GM12872 (cell line): ENCODE data around the gene PHF10.

Experiments
- TF ChIP-seq, protein P1 (sequence below): IDR thresholded peaks from 3 replicates; pipeline ENCODE4 v1.5.1; 2011; ENCODE audit warnings: low read depth, mild to moderate bottlenecking, low read length, moderate library complexity; ENCODE audit not compliant: insufficient read depth

The PHF10 gene

GRCh38 chr6:169726963-169727362, 2.7 kb upstream of the PHF10 start:
- TF ChIP-seq, protein P1, sequence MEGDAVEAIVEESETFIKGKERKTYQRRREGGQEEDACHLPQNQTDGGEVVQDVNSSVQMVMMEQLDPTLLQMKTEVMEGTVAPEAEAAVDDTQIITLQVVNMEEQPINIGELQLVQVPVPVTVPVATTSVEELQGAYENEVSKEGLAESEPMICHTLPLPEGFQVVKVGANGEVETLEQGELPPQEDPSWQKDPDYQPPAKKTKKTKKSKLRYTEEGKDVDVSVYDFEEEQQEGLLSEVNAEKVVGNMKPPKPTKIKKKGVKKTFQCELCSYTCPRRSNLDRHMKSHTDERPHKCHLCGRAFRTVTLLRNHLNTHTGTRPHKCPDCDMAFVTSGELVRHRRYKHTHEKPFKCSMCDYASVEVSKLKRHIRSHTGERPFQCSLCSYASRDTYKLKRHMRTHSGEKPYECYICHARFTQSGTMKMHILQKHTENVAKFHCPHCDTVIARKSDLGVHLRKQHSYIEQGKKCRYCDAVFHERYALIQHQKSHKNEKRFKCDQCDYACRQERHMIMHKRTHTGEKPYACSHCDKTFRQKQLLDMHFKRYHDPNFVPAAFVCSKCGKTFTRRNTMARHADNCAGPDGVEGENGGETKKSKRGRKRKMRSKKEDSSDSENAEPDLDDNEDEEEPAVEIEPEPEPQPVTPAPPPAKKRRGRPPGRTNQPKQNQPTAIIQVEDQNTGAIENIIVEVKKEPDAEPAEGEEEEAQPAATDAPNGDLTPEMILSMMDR: no peak

- TF ChIP-seq, protein P1: no peak
Measured at GRCh38 chr6:169726049-169726400, 1.7 kb upstream of the PHF10 start.

DNA sequence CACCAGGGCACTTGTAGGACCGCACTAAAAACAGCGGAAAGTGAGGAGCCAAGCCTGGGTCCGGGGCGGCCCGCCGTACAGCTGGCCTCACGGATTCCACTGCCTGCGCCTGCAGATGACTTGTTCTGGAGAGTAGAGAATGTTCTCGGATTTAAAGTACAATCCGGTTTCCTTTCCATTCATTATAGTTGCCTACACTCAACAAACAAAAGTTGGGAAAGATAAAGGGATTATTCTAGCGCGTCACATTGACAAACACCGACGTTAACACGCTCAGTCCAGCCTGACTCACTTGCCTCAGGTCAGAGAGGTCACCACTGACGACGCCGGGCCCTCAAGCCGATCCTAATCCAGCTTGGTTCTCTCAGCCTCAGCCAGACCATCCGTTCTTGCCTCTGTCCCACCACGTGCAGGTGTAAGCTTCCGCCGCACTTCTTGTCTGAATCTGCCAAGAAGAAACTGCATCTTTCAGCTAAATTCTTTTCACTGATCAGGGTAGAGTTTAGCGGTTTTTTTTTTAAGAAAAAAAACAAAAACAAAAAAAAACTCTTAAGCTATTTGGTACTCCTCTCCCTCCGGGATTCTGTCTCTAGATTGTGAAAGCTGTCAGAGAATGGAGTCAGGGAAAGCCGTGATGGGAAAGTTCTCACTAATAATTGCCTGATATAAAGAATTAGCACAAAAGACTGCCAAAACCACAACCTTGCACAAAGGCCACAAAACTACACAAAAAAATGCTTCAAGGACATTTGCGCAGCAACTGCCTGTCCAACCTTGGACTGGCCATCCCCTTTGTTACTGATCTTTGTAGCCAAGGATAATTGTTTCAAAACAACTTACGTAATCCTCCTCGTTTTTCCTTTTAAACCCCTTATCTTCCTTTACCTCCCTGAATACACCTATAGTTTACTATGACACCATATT, 1.1 kb upstream of the PHF10 start:
- TF ChIP-seq, protein P1: no peak

DNA sequence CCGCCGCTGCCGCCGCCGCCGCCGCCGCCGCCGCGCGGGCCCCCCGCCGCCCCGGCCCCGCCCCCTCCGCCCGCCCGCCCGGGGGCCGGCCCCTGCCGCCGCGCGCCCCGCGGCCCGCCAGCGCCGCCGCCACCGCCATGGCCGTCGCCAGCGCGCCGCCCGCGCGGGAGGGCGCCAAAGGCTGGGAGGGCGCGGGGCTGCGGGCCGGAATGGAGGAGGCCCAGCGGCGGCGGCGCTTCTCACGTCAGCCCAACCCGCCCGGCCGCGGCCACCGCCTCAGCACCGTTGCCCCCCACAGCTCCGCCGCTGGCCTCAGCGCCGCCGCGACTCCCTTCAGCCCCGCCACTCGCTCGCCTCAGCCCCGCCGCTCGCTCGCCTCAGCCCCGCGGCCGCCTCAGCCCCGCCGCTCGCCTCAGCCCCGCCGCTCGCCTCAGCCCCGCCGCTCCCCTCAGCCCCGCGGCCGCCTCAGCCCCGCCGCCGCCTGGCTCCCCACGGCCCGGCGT, 258 bp downstream of the PHF10 start:
- TF ChIP-seq, protein P1: no peak

- TF ChIP-seq, protein P1: no peak
Measured at GRCh38 chr6:169723200-169723909, 945 bp downstream of the PHF10 start.

DNA sequence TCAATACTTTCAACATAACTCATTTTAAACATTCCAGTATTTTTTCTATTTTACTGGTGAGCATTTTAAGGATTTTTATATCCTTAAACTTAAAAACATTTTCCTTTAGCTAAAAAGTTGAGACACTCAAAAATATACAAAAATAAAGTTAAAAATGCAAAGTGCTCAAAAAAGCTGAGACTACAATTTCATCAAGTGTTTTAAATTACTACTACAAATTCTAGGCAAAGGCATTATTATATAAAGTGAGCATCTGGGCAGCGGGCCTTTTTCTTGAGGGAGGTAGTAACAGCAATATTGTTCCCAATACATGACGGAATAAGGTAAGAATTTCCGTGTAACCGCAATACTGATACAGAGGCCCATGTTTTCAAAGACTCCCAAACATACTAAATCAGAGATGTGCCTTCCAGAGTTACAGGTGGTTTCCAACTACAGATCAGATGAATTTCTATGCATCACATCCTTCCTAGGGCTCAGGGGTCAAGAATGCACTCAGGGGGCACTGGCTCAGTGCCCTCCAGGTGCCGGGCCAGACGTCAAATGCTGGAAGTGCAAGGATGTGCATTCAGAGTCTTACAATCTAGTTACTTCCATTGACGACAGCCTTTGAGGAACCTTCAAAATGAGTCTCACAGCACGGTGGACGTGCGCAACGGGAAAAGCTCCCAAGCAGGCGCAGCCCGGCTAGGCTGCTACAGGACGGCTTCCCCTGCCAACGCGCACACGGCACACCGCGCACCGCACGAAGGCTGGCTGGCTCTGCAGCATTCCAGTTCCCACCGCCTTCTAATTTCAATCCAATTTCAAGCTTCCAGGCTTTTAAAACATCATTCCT, 1.7 kb downstream of the PHF10 start:
- TF ChIP-seq, protein P1: no peak
